ENCODE measurements around the gene EPN2.

The EPN2 gene

GRCh38 chr17:19381741-19382444 lies 144.7 kb downstream of the EPN2 start:
- DNase-seq (ENCODE audit: insufficient read length, low spot score) = no peak
- FAIRE-seq = no peak
- TF ChIP-seq POLR2A (IDR thresholded peaks at IDR 0.05; ENCODE audit: low read depth, low read length) (no peak), POLR2AphosphoS5 (IDR thresholded peaks at IDR 0.05; ENCODE audit: low read depth, low read length) (no peak), SPI1 (IDR thresholded peaks at IDR 0.05; ENCODE audit: low read depth, low read length) (no peak)

DNA sequence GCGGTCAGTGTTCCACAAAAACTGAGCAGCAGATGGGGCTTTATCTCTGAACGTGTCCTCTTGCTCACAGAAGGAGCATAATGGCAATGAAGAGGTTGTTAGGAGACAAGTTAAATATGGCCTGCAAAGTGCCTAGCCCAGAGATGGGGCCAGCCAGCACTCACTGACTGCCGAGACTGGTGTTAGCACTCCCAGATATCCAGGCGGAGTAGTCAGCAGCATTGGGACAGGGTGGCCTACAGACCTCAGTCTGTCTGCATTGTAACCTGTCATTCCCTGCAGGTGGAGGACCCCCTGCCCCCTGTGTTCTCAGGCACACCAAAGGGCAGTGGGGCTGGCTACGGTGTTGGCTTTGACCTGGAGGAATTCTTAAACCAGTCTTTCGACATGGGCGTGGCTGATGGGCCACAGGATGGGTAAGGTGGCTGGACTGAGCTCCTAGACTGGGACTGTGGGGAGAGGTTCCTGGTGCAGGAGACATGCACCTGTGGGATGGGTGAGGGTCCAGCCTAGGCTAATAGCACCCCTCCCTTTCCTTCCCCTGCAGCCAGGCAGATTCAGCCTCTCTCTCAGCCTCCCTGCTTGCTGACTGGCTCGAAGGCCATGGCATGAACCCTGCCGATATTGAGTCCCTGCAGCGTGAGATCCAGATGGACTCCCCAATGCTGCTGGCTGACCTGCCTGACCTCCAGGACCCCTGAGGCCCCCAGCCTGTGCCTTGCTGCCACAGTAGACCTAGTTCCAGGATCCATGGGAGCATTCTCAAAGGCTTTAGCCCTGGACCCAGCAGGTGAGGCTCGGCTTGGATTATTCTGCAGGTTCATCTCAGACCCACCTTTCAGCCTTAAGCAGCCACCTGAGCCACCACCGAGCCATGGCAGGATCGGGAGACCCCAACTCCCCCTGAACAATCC lies 145.6 kb downstream of the EPN2 start:
- DNase-seq (ENCODE audit: insufficient read length, low spot score) (no peak), FAIRE-seq (no peak)
- TF ChIP-seq POLR2A (IDR thresholded peaks at IDR 0.05; ENCODE audit: low read depth, low read length) = no peak
- no peak for TF ChIP-seq TAF1 (IDR thresholded peaks at IDR 0.05; ENCODE audit: low read depth, low read length)

DNA sequence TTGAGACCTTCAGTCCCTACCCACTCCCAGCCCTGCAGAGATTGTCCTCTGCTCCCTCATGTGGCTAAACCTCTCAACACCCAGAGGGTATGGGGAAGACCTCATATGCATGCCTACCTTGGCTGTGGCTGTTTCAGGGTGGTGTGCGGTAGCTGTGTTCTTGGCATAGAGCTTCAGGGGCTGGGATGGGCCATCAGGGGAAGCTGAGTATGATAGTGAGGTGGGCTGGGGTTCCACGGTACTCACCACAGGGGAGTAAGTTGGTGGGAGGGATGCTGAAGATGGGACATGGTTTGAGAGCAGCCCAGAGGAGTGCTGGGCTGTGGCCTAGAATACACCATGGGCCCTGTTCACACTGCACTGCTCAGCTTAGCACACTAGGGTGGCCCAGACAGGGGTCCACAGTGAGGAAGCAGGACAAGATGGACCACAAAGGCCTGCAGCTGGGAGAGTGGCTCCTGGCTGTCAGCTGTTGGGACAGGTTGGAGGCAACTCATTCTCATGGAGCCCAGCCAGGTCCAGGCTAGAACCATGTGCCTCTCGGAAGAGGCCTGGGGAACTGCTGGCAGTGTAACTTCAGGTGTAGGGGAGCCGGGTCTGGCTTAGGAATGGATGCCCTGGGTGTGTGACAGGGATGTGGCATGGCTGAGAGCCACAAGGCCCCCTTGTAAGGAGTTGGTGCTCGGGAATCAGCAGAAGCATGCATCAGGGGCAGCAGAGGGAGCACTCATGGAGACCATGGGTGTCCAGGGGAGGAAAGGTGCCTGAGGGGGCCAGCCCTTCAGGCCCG lies 146.7 kb downstream of the EPN2 start:
- FAIRE-seq (no peak), DNase-seq (ENCODE audit: insufficient read length, low spot score) (no peak)
- TF ChIP-seq POLR2A (IDR thresholded peaks at IDR 0.05; ENCODE audit: low read depth, low read length) = no peak
- no peak for TF ChIP-seq TAF1 (IDR thresholded peaks at IDR 0.05; ENCODE audit: low read depth, low read length)
- TF ChIP-seq POU2F2 (IDR thresholded peaks at IDR 0.05; ENCODE audit: low read depth, low read length) = no peak
- TF ChIP-seq PAX5 (IDR thresholded peaks at IDR 0.05; ENCODE audit: insufficient read depth, low read length, severe bottlenecking) = no peak
- no peak for TF ChIP-seq POLR2AphosphoS5 (IDR thresholded peaks at IDR 0.05; ENCODE audit: low read depth, low read length)
- TF ChIP-seq SPI1 (IDR thresholded peaks at IDR 0.05; ENCODE audit: low read depth, low read length) = no peak

DNA sequence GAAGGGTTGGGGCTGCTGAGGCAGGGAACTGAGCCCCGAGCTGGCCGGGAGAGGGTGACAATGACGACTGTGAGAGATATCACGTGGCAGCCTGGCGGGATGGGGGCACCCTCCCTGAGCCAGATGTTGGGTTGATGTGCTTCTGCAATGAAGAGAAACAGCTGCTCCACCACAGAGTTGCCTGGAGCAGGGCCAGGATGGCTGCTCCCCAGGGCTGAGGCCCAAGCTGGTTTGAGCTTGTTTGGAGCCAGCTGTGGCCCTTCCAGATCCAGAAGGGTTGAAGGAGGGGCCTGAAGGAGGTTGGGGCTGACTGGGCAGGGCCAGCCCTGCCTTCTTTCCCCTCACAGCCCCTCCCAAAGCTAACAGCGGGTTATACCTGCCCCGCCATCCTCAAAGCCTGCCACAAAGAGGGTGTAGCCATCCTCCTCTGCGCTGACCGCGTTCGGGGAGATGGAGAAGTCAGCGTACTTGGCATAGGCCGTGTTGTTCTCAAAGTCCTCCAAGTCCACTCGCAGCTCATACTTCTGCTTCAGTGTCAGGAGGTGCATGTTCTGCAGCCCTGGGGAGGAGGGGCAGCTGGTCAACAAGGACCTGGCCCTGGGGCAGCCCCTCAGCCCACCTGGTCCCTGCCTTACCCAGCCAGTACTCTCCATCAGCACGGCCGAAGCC lies 147.7 kb downstream of the EPN2 start:
- DNase-seq (ENCODE audit: insufficient read length, low spot score) (no peak), FAIRE-seq (no peak)
- TF ChIP-seq POLR2AphosphoS5 (IDR thresholded peaks at IDR 0.05; ENCODE audit: low read depth, low read length) = no peak
- TF ChIP-seq TAF1 (IDR thresholded peaks at IDR 0.05; ENCODE audit: low read depth, low read length) = no peak
- no peak for TF ChIP-seq POU2F2 (IDR thresholded peaks at IDR 0.05; ENCODE audit: low read depth, low read length)
- no peak for TF ChIP-seq SPI1 (IDR thresholded peaks at IDR 0.05; ENCODE audit: low read depth, low read length)
- no peak for TF ChIP-seq POLR2A (IDR thresholded peaks at IDR 0.05; ENCODE audit: low read depth, low read length)
- TF ChIP-seq PAX5 (IDR thresholded peaks at IDR 0.05; ENCODE audit: insufficient read depth, low read length, severe bottlenecking) = no peak

- DNase-seq (ENCODE audit: insufficient read length, low spot score) (no peak), FAIRE-seq (no peak)
- TF ChIP-seq POU2F2 (IDR thresholded peaks at IDR 0.05; ENCODE audit: low read depth, low read length) (no peak), POLR2AphosphoS5 (IDR thresholded peaks at IDR 0.05; ENCODE audit: low read depth, low read length) (no peak), POLR2A (IDR thresholded peaks at IDR 0.05; ENCODE audit: low read depth, low read length) (no peak), TAF1 (IDR thresholded peaks at IDR 0.05; ENCODE audit: low read depth, low read length) (no peak), PAX5 (IDR thresholded peaks at IDR 0.05; ENCODE audit: insufficient read depth, low read length, severe bottlenecking) (no peak), SPI1 (IDR thresholded peaks at IDR 0.05; ENCODE audit: low read depth, low read length) (no peak)
These were observed 148.4 kb downstream of the EPN2 start for GRCh38 chr17:19385521-19385983.

Measured in GM12891 (cell line).